OCI-LY1 (cell line): ENCODE results near the gene HERPUD2.

Source experiments
- EZH2 ChIP-seq: fragments of 200-600 bp; sonication (generic), shearing (Covaris generic); IDR thresholded peaks from 2 replicates; pipeline ENCODE4 v1.8.0; 2017; ENCODE audit warnings: borderline replicate concordance, mixed run types, mild to moderate bottlenecking, antibody characterized with exemption, low read length, moderate library complexity, mixed read lengths
- TF ChIP-seq, protein P1 (sequence below): fragments of 200-600 bp; sonication (generic), shearing (Covaris generic); IDR thresholded peaks from 2 replicates; pipeline ENCODE4 v1.5.1; 2017; ENCODE audit warnings: mild to moderate bottlenecking, antibody characterized with exemption, low read length, moderate library complexity, mixed read lengths

DNA sequence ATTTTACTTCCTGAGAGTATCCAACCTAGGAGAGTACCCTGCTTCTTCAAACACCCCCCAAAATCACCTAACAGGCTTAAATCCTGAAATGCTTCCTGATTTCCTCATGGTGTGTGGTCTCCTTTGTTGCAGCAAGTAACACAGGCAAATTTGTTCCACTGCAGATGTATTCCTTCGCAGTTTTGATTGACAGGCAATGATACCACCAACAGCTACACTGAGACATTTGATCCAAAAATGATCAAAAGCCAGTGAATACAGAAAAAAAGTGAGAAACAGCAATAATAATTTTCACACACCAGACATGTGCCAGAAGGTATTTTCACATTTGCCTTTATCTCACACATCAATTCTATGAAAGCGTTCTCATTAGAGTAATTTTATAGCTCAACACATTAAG lies 95.9 kb downstream of the HERPUD2 start:
- TF ChIP-seq, protein P1, sequence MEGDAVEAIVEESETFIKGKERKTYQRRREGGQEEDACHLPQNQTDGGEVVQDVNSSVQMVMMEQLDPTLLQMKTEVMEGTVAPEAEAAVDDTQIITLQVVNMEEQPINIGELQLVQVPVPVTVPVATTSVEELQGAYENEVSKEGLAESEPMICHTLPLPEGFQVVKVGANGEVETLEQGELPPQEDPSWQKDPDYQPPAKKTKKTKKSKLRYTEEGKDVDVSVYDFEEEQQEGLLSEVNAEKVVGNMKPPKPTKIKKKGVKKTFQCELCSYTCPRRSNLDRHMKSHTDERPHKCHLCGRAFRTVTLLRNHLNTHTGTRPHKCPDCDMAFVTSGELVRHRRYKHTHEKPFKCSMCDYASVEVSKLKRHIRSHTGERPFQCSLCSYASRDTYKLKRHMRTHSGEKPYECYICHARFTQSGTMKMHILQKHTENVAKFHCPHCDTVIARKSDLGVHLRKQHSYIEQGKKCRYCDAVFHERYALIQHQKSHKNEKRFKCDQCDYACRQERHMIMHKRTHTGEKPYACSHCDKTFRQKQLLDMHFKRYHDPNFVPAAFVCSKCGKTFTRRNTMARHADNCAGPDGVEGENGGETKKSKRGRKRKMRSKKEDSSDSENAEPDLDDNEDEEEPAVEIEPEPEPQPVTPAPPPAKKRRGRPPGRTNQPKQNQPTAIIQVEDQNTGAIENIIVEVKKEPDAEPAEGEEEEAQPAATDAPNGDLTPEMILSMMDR, result no peak
- TF ChIP-seq EZH2, result no peak
